HCT116 (cell line): ENCODE results near the gene NRXN2. TPM values are rescaled to one million over a fixed set of nuclear protein-coding genes. Genes with fewer than 3 reads are reported as not detected.

ENCODE experiments used
- ATAC-seq: fragments of 200-7000 bp; cut with Tn5 transposase; 2 replicates; pipeline ENCODE4 v1.9.1; 2020; ENCODE audit warnings: mild to moderate bottlenecking, moderate library complexity
- BruUV-seq: library from RNA; stranded (reverse); fragments of 400-500 nt; replicated peaks from 2 replicates; lab custom pipeline; 2021; lab: Mats Ljungman, UMichigan
- CTCF ChIA-PET: fragments of 300-600 bp; sonication (Branson Sonifier 250); formaldehyde crosslinking; loops from one replicate; lab custom pipeline; 2021; ENCODE audit warnings: antibody characterized with exemption; lab: Charles Lee
- POLR2A ChIA-PET: fragments of 300-600, 350-600 bp; sonication (Branson Sonifier 250); formaldehyde crosslinking; loops from one replicate; lab custom pipeline; 2021; ENCODE audit warnings: antibody characterized with exemption; lab: Charles Lee
- RAD21 ChIA-PET, 2 experiments: fragments of 300-600 bp; sonication (Branson Sonifier 250); formaldehyde crosslinking; loops; one replicate each; lab custom pipeline; 2023; ENCODE audit warnings: low total read pairs in 2 of 2; ENCODE audit not compliant: uncharacterized antibody in 2 of 2, unreplicated experiment in 2 of 2, low non-redundant PET in 1 of 2; lab: Charles Lee
- DNase-seq: peaks from one replicate; pipeline ENCODE4 v3.0.0-alpha.2; 2010; ENCODE audit warnings: low read depth, low spot score
- H2AFZ ChIP-seq: fragments of 200-600 bp; shearing (Covaris generic), sonication (generic); 2 replicates; pipeline ENCODE4 v1.6.1; 2017; ENCODE audit warnings: low read depth, mixed run types, mixed read lengths, antibody characterized with exemption, low read length; ENCODE audit not compliant: poor library complexity, severe bottlenecking
- H3K27ac ChIP-seq: 2 replicates; pipeline ENCODE4 v1.5.1; 2012; ENCODE audit warnings: low read depth, low read length
- H3K27me3 ChIP-seq: fragments of 200-600 bp; sonication (generic); 2 replicates; pipeline ENCODE4 v1.6.1; 2016; ENCODE audit warnings: mixed run types, low read length, mixed read lengths; ENCODE audit not compliant: insufficient read depth
- H3K36me3 ChIP-seq, 2 experiments: fragments of 200-500 bp in 1 of 2; fragments of 200-600 bp in 1 of 2; sonication (Bioruptor generic) in 1 of 2; sonication (generic) in 1 of 2; 2 replicates each; pipeline versions ENCODE4 v1.5.1 to v1.6.1; 2014 to 2016; ENCODE audit warnings: low read length in 2 of 2, inconsistent platforms in 1 of 2, mixed read lengths in 1 of 2, mixed run types in 1 of 2; ENCODE audit not compliant: insufficient read depth in 2 of 2, control insufficient read depth in 1 of 2
- H3K4me1 ChIP-seq, 2 experiments: fragments of 200-600 bp in 1 of 2; sonication (generic) in 1 of 2; 2 replicates each; pipeline versions ENCODE4 v1.5.1 to v1.6.1; 2012 to 2017; ENCODE audit warnings: low read length in 2 of 2, inconsistent platforms in 1 of 2, mild to moderate bottlenecking in 1 of 2, mixed read lengths in 1 of 2, mixed run types in 1 of 2, moderate library complexity in 1 of 2; ENCODE audit not compliant: insufficient read depth in 2 of 2, control insufficient read depth in 1 of 2
- H3K4me2 ChIP-seq: fragments of 200-600 bp; sonication (generic); 2 replicates; pipeline ENCODE4 v1.6.1; 2017; ENCODE audit warnings: mixed run types, low read length, mixed read lengths
- H3K4me3 ChIP-seq, 2 experiments: fragments of 200-600 bp in 1 of 2; sonication (generic) in 1 of 2; replicated peaks in 1 of 2; 2 replicates each; pipeline ENCODE4 v1.5.1; 2011 to 2016; ENCODE audit warnings: low read length in 2 of 2, control low read depth in 1 of 2, low read depth in 1 of 2, mild to moderate bottlenecking in 1 of 2, mixed read lengths in 1 of 2, mixed run types in 1 of 2
- H3K79me2 ChIP-seq: fragments of 200-600 bp; sonication (generic); 2 replicates; pipeline ENCODE4 v1.6.1; 2017; ENCODE audit warnings: mild to moderate bottlenecking, mixed run types, low read length, moderate library complexity, mixed read lengths; ENCODE audit not compliant: insufficient read depth
- H3K9ac ChIP-seq: fragments of 200-600 bp; sonication (generic); 2 replicates; pipeline ENCODE4 v1.6.1; 2016; ENCODE audit warnings: low read length, mixed read lengths
- H3K9me2 ChIP-seq: fragments of 200-600 bp; sonication (generic), shearing (Covaris generic); 2 replicates; pipeline ENCODE4 v1.6.1; 2017; ENCODE audit warnings: mixed run types, mild to moderate bottlenecking, moderate library complexity; ENCODE audit not compliant: insufficient read depth
- H3K9me3 ChIP-seq, 2 experiments: fragments of 200-500 bp in 1 of 2; fragments of 200-600 bp in 1 of 2; sonication (Bioruptor generic) in 1 of 2; sonication (generic) in 1 of 2; 2 replicates each; pipeline ENCODE4 v1.6.1; 2014 to 2017; ENCODE audit warnings: low read length in 2 of 2, mixed read lengths in 2 of 2, inconsistent platforms in 1 of 2, low read depth in 1 of 2, mild to moderate bottlenecking in 1 of 2, mixed run types in 1 of 2, moderate library complexity in 1 of 2; ENCODE audit not compliant: control insufficient read depth in 1 of 2, insufficient read depth in 1 of 2
- H4K20me1 ChIP-seq: fragments of 200-600 bp; sonication (generic), shearing (Covaris generic); 2 replicates; pipeline ENCODE4 v1.6.1; 2017; ENCODE audit warnings: mixed run types, mild to moderate bottlenecking, moderate library complexity; ENCODE audit not compliant: insufficient read depth
- CBX3 ChIP-seq: IDR thresholded peaks from 2 replicates; pipeline ENCODE4 v1.6.1; 2012; ENCODE audit warnings: low read depth
- EGR1 ChIP-seq: IDR thresholded peaks from 2 replicates; pipeline ENCODE4 v1.6.1; 2012; ENCODE audit warnings: low read depth
- EZH2 ChIP-seq: fragments of 200-600 bp; sonication (generic); IDR thresholded peaks from 2 replicates; pipeline ENCODE4 v1.6.1; 2017; ENCODE audit warnings: antibody characterized with exemption, mixed run types
- EZH2phosphoT487 ChIP-seq: fragments of 200-600 bp; IDR thresholded peaks from 2 replicates; pipeline ENCODE4 v1.6.1; 2018; ENCODE audit warnings: antibody characterized with exemption, borderline replicate concordance
- JUND ChIP-seq: IDR thresholded peaks from 2 replicates; pipeline ENCODE4 v1.6.1; 2012
- POLR2AphosphoS5 ChIP-seq: IDR thresholded peaks from 2 replicates; pipeline ENCODE4 v1.6.1; 2011; ENCODE audit warnings: mild to moderate bottlenecking, low read depth, low read length, moderate library complexity
- SP1 ChIP-seq: IDR thresholded peaks from 2 replicates; pipeline ENCODE4 v1.6.1; 2012; ENCODE audit warnings: low read depth
- YY1 ChIP-seq: IDR thresholded peaks from 2 replicates; pipeline ENCODE4 v1.6.1; 2011; ENCODE audit warnings: low read length, low read depth, moderate library complexity, mild to moderate bottlenecking; ENCODE audit not compliant: insufficient replicate concordance; ENCODE audit errors: extremely low read depth
- ZNF274 ChIP-seq: fragments of 200-500 bp; sonication (Bioruptor generic); IDR thresholded peaks from 2 replicates; pipeline ENCODE4 v1.6.1; 2014; ENCODE audit warnings: mild to moderate bottlenecking, low read depth, low read length, inconsistent platforms
- intact Hi-C: fragments of 100-400 bp; cut with micrococcal nuclease; formaldehyde crosslinking; loops from 2 replicates; pipeline ENCODE4 v1.10.0; 2022
- total RNA-seq: library from RNA; stranded (reverse); gene quantifications from one replicate; pipeline ENCODE4 v1.2.1, GENCODE V29; 2021; ENCODE audit not compliant: unreplicated experiment
- TF ChIP-seq, protein P1 (sequence below), 3 experiments: fragments of 200-600 bp in 1 of 3; sonication (generic) in 1 of 3; IDR thresholded peaks in 2 of 3; conservative IDR thresholded peaks in 1 of 3; 2 replicates each; pipeline ENCODE4 v1.5.1; 2012 to 2017; ENCODE audit warnings: low read depth in 2 of 3, low read length in 2 of 3, antibody characterized with exemption in 1 of 3, borderline replicate concordance in 1 of 3, control low read depth in 1 of 3, mild to moderate bottlenecking in 1 of 3, mixed read lengths in 1 of 3, mixed run types in 1 of 3, moderate library complexity in 1 of 3; ENCODE audit not compliant: insufficient read depth in 1 of 3
- TF ChIP-seq, protein P2 (sequence below): IDR thresholded peaks from 2 replicates; pipeline ENCODE4 v1.6.1; 2011; ENCODE audit warnings: mild to moderate bottlenecking, low read length, moderate library complexity; ENCODE audit not compliant: insufficient replicate concordance; ENCODE audit errors: extremely low read depth
- TF ChIP-seq, protein P3 (sequence below): IDR thresholded peaks from 2 replicates; pipeline ENCODE4 v1.6.1; 2012; ENCODE audit warnings: low read depth

Gene NRXN2
- total RNA-seq, 1 experiment from 2014 or later = 1.5 TPM

DNA sequence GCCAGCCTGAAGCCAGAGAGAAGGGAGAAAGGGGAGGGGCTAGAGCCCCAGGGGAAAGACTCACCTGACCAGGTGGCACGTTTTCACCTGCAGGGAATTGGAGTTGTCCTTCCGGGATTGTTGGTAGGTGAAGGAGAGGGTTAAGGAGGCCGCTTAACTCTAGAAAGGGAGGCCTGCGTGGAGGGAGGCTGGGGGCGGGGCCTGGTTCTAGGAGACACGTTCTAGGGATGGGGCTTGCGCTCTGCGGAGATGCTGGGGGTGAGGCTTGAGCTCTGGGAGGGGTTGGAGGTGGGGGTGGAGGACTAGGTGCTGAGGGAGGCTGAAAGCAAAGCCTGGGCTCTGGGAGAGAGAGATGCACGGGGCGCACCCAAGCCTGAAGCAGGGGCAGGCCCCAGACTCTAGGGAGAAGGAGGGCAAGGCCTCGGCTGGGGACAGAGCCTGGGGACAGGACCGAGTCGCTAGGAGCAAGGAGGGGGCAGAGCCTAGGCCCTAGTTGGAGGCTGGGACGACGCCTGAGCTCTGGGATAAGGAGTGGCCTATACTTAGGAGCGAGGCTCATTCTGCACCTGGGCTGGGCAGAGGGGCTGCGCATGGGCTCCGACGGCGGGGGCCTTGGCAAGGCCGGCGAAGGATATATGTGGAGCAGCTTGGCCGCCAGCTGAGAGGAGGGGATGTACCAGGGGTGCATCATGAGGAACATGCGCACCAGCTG lies 18.5 kb upstream of the NRXN2 start (continued):
- TF ChIP-seq, protein P1, sequence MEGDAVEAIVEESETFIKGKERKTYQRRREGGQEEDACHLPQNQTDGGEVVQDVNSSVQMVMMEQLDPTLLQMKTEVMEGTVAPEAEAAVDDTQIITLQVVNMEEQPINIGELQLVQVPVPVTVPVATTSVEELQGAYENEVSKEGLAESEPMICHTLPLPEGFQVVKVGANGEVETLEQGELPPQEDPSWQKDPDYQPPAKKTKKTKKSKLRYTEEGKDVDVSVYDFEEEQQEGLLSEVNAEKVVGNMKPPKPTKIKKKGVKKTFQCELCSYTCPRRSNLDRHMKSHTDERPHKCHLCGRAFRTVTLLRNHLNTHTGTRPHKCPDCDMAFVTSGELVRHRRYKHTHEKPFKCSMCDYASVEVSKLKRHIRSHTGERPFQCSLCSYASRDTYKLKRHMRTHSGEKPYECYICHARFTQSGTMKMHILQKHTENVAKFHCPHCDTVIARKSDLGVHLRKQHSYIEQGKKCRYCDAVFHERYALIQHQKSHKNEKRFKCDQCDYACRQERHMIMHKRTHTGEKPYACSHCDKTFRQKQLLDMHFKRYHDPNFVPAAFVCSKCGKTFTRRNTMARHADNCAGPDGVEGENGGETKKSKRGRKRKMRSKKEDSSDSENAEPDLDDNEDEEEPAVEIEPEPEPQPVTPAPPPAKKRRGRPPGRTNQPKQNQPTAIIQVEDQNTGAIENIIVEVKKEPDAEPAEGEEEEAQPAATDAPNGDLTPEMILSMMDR (IDR thresholded peaks at IDR 0.05 in 2 of 3, conservative IDR thresholded peaks at IDR 0.05 in 1 of 3; ENCODE audit: borderline replicate concordance in 1 of 3, insufficient read depth in 1 of 3, low read depth in 2 of 3, low read length in 2 of 3) = no peak
- TF ChIP-seq POLR2AphosphoS5 (no peak), EZH2 (no peak), EGR1 (no peak)
- TF ChIP-seq, protein P2, sequence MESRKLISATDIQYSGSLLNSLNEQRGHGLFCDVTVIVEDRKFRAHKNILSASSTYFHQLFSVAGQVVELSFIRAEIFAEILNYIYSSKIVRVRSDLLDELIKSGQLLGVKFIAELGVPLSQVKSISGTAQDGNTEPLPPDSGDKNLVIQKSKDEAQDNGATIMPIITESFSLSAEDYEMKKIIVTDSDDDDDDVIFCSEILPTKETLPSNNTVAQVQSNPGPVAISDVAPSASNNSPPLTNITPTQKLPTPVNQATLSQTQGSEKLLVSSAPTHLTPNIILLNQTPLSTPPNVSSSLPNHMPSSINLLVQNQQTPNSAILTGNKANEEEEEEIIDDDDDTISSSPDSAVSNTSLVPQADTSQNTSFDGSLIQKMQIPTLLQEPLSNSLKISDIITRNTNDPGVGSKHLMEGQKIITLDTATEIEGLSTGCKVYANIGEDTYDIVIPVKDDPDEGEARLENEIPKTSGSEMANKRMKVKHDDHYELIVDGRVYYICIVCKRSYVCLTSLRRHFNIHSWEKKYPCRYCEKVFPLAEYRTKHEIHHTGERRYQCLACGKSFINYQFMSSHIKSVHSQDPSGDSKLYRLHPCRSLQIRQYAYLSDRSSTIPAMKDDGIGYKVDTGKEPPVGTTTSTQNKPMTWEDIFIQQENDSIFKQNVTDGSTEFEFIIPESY = no peak
- TF ChIP-seq, all 23 proteins: peak for 0

DNA sequence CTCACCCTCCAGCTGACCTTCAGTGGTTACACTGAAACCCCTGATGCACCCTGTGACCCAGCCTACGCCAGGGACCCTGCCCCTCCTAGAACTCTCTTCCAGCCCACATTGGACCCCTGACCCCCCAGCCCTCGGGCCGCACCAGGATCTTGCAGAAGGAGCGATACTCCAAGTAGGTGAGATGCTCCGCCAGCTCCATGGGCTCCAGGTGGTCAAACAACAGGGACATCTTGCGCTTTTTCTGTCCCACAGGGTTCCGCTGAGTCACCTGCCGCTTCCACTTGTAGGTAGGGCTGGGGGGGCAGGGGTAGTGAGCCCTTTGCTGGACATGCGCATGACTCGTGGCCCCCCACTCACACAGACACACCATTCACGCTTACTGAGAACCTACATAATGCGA lies 16.9 kb upstream of the NRXN2 start:
- Histone ChIP-seq H3K9me3 (no peaks in the 10 kb centered on the region), H3K4me1 (peaks cover 13 to 36% of the 10 kb centered on the region in 2 experiments), H3K36me3 (no peaks in the 10 kb centered on the region), H3K79me2 (no peaks in the 10 kb centered on the region), H3K9me2 (no peaks in the 10 kb centered on the region), H4K20me1 (no peaks in the 10 kb centered on the region), H3K27me3 (no peaks in the 10 kb centered on the region), H3K9ac (no peak overlapping the region), H3K4me3 (no peak overlapping the region), H3K27ac (no peak overlapping the region), H2AFZ (no peak overlapping the region), H3K4me2 (no peak overlapping the region)
- intact Hi-C loops = loop anchor here (5.0 kb wide), 1 partner anchor 188 kb away; no protein-coding TSS in a partner anchor
- ChIA-PET CTCF (interaction anchor here (1.4 kb wide), 1 partner anchor 383 kb away, joined by 3 read pairs; no protein-coding TSS in a partner anchor), POLR2A (no interaction called here), RAD21 (no interaction called here)
- DNase-seq = no peak
- ATAC-seq = no peak
- BruUV-seq = no TSS peak
- no peak for TF ChIP-seq SP1
- no peak for TF ChIP-seq JUND
- TF ChIP-seq, protein P1 (IDR thresholded peaks at IDR 0.05 in 2 of 3, conservative IDR thresholded peaks at IDR 0.05 in 1 of 3; ENCODE audit: borderline replicate concordance in 1 of 3, insufficient read depth in 1 of 3, low read depth in 2 of 3, low read length in 2 of 3) = no peak
- TF ChIP-seq, protein P3, sequence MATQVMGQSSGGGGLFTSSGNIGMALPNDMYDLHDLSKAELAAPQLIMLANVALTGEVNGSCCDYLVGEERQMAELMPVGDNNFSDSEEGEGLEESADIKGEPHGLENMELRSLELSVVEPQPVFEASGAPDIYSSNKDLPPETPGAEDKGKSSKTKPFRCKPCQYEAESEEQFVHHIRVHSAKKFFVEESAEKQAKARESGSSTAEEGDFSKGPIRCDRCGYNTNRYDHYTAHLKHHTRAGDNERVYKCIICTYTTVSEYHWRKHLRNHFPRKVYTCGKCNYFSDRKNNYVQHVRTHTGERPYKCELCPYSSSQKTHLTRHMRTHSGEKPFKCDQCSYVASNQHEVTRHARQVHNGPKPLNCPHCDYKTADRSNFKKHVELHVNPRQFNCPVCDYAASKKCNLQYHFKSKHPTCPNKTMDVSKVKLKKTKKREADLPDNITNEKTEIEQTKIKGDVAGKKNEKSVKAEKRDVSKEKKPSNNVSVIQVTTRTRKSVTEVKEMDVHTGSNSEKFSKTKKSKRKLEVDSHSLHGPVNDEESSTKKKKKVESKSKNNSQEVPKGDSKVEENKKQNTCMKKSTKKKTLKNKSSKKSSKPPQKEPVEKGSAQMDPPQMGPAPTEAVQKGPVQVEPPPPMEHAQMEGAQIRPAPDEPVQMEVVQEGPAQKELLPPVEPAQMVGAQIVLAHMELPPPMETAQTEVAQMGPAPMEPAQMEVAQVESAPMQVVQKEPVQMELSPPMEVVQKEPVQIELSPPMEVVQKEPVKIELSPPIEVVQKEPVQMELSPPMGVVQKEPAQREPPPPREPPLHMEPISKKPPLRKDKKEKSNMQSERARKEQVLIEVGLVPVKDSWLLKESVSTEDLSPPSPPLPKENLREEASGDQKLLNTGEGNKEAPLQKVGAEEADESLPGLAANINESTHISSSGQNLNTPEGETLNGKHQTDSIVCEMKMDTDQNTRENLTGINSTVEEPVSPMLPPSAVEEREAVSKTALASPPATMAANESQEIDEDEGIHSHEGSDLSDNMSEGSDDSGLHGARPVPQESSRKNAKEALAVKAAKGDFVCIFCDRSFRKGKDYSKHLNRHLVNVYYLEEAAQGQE = no peak
- no peak for TF ChIP-seq ZNF274
- no peak for TF ChIP-seq YY1
- TF ChIP-seq EGR1 = no peak
- TF ChIP-seq POLR2AphosphoS5 = no peak
- no peak for TF ChIP-seq EZH2phosphoT487
- no peak for TF ChIP-seq CBX3
